HG02588 (cell line): ENCODE measurements around the gene GYS2.
A peak's percentile ranks its signal among the peaks of the same experiment; 100 is the strongest.

ENCODE experiments used
- ATAC-seq: cut with Tn5 transposase; IDR thresholded peaks from one replicate; pipeline ENCODE4 v1.9.1; 2021; ENCODE audit warnings: mild to moderate bottlenecking, moderate library complexity; ENCODE audit not compliant: unreplicated experiment

GYS2 gene

DNA sequence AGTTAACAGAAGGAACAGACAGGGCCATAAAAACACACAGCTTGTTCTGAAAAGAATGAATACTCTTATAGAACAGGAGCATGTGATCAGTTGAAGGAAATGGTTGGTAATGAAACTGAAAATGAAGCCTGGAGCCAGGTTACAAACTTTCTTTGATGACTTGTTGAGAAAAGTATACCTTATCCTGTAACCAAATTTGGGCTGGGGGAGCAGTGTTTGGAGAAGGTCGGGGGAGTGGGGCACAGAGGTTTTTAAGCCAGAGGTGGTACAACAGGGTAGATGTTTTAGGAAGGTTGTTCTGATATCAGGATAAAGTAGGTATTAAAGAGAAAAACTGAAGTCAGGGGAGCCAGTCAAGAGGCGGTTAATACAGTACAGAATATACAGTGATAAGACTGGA is 94.9 kb downstream of the GYS2 start:
- peak; percentile 91 for ATAC-seq

DNA sequence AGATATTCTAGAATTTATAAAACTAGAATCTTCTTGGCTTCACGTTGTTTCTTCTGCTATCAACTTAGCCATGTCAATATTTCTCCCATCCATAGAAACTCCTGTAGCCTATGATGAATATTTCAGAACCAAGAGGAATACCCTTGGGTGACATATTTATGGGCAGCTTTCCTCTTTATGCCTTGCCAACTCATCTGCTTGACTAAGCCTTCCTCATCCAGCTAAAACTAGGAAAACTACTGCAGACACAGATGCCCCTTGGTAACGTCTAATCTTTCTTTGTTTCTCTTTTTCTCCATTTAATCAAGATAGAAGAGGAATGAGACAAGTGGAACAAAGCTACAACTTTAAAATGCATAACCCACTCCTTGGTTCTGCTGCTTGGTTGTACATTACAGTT is 96.8 kb downstream of the GYS2 start:
- ATAC-seq, result no peak

DNA sequence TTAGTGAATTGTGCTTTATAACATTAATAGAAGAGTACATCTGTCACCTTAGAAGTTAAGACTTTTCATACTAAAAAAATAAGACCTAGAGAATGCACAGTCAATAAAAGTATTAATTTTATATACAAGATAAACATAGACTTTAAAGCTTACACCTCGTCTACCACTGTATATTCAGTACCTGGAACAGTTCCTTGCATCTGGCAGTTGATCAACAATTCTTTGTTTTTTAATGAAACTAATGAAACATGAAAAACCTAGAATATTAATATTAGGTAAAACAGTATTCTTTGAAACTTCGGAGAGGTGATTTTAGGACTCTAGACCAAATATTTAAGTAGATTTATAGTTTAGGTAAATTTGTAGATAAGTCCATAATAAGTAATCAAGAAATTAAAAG is 98.8 kb downstream of the GYS2 start:
- no peak for ATAC-seq

DNA sequence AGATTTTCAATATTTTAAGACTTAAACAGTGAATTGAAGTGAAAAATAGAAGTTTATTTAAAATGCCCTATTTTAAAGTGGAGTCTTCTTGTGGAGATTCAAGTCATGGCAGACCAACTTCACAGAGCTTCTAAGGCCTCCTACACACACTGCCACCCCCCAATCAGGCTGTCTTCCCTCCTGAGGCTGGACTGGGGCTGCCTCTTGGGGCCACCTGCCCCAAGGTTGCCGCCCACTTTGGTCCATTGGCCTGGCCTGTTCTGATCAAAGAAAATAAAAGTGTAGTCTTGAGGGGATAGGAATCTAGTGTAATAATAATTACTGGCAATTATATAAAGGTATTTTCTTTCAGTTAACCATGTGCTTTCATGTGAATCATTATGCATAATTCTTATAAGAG is 101.8 kb downstream of the GYS2 start:
- ATAC-seq, result no peak

DNA sequence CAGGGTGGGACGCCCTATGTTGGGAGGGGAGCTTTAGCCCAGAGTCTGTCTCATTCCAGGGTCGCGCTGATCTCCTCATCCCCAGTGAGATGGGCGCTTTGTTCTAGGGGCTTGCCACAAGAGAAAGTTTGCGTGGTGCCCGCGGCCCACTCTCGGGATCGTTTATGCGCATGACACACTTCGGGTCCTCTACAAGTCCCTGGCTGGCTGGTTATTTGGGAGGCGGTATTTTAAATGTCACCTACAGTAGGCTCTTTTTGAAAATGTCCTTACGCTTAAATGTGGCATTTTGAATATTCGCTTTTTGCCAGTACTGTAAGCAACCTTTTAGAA is 102.5 kb downstream of the GYS2 start:
- ATAC-seq, result peak; percentile 1

DNA sequence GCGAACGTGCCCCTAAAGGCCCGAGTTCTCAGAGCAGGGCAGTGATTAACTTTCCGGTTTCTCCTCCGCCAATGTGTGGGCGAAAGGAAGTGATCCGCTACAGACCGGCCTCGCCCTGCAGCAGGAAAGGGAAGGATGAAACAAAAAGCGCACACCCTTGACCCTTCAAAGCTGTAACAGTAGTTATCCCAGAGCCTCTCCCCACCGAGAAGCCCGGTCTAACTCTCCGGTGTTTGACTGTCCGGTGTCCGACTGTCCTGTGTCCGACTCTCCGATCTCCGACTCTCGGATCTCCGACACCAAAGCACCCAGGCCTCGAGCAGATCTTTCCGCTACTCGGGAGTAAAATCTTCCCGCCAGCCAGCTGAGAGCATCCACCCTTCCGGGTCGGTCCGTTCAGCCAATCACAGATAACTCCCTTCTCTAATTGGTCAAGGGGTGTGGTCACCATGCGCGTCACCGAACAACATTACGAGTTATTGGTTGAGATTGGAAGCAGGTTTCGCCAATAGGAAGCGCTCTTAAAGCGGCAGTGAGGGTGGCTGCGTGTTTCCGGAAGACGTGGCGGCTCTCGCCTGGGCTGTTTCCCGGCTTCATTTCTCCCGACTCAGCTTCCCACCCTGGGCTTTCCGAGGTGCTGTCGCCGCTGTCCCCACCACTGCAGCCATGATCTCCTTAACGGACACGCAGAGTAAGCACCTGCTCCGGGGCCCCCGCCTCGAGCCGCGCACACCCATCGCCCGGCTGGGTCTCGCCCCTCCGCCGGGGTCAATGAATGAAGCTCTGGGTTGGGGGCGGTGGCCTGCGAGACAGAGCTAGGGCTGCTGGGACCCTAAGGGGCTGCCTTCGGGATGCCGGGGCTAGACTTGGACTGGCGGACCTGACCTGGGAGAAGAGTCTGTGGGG is 103.1 kb downstream of the GYS2 start, which contains the start of the genes GOLT1B and RECQL:
GOLT1B (plus strand) TSS at position 532 of the 906 bp plus-strand sequence; CDS start at position 667, 135 bp downstream.
RECQL (minus strand) TSS at position 378 of the 906 bp plus-strand sequence. CDS start 2,065 bp downstream, outside the sequence.
- peak; percentile 99 for ATAC-seq

DNA sequence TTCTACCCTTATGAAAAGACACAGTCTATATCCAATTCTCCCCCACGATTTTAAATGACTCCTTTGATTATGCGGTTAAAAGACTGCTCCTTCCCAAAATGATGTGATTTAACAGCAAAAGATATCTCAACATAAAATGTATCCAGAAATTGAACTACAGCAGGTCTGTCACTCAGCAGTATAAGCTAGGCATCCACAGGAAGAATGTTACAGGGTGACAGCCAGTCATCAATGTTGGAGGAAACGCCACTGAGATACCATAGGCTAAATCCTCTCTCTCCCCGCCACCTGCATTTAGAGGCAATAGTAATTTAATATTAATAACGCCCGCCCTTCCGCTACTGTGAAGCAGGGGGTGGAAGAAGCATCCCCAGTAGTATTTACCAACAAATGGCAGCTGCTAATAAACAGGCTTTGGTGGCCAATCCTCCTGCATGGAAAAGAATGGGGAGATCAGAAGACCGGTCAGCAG is 103.8 kb downstream of the GYS2 start:
- ATAC-seq, result no peak

DNA sequence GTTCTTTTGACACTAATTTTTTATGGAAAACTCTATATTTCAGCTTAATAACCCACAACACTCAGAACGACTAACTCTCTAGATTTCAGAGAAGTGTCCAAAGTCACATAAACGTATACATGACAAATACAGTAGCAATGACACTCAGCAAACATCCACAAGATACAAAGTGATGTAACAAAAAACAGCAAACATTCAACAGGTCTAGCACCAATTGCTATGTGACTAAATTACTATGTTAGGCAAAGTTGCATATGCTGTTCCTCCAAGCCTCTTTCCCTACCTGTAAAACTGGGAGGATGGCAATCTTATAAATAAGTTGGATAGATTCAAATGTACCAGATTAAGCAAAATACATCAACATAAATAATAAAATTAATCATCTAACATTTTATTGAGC is 104.9 kb downstream of the GYS2 start:
- ATAC-seq, result no peak
